HCT116 (cell line): ENCODE results near the gene RNF11. TPM values are rescaled to one million over a fixed set of nuclear protein-coding genes. Genes with fewer than 3 reads are reported as not detected.

Experiments
- ATAC-seq: fragments of 200-7000 bp; cut with Tn5 transposase; 2 replicates; pipeline ENCODE4 v1.9.1; 2020; ENCODE audit warnings: mild to moderate bottlenecking, moderate library complexity
- BruUV-seq: library from RNA; stranded (reverse); fragments of 400-500 nt; replicated peaks from 2 replicates; lab custom pipeline; 2021; lab: Mats Ljungman, UMichigan
- CTCF ChIA-PET: fragments of 300-600 bp; sonication (Branson Sonifier 250); formaldehyde crosslinking; loops from one replicate; lab custom pipeline; 2021; ENCODE audit warnings: antibody characterized with exemption; lab: Charles Lee
- POLR2A ChIA-PET: fragments of 300-600, 350-600 bp; sonication (Branson Sonifier 250); formaldehyde crosslinking; loops from one replicate; lab custom pipeline; 2021; ENCODE audit warnings: antibody characterized with exemption; lab: Charles Lee
- RAD21 ChIA-PET, 2 experiments: fragments of 300-600 bp; sonication (Branson Sonifier 250); formaldehyde crosslinking; loops; one replicate each; lab custom pipeline; 2023; ENCODE audit warnings: low total read pairs in 2 of 2; ENCODE audit not compliant: uncharacterized antibody in 2 of 2, unreplicated experiment in 2 of 2, low non-redundant PET in 1 of 2; lab: Charles Lee
- DNase-seq: peaks from one replicate; pipeline ENCODE4 v3.0.0-alpha.2; 2010; ENCODE audit warnings: low read depth, low spot score
- H2AFZ ChIP-seq: fragments of 200-600 bp; shearing (Covaris generic), sonication (generic); 2 replicates; pipeline ENCODE4 v1.6.1; 2017; ENCODE audit warnings: low read depth, mixed run types, mixed read lengths, antibody characterized with exemption, low read length; ENCODE audit not compliant: poor library complexity, severe bottlenecking
- H3K27ac ChIP-seq: 2 replicates; pipeline ENCODE4 v1.5.1; 2012; ENCODE audit warnings: low read depth, low read length
- H3K27me3 ChIP-seq: fragments of 200-600 bp; sonication (generic); 2 replicates; pipeline ENCODE4 v1.6.1; 2016; ENCODE audit warnings: mixed run types, low read length, mixed read lengths; ENCODE audit not compliant: insufficient read depth
- H3K36me3 ChIP-seq, 2 experiments: fragments of 200-500 bp in 1 of 2; fragments of 200-600 bp in 1 of 2; sonication (Bioruptor generic) in 1 of 2; sonication (generic) in 1 of 2; 2 replicates each; pipeline versions ENCODE4 v1.5.1 to v1.6.1; 2014 to 2016; ENCODE audit warnings: low read length in 2 of 2, inconsistent platforms in 1 of 2, mixed read lengths in 1 of 2, mixed run types in 1 of 2; ENCODE audit not compliant: insufficient read depth in 2 of 2, control insufficient read depth in 1 of 2
- H3K4me1 ChIP-seq, 2 experiments: fragments of 200-600 bp in 1 of 2; sonication (generic) in 1 of 2; 2 replicates each; pipeline versions ENCODE4 v1.5.1 to v1.6.1; 2012 to 2017; ENCODE audit warnings: low read length in 2 of 2, inconsistent platforms in 1 of 2, mild to moderate bottlenecking in 1 of 2, mixed read lengths in 1 of 2, mixed run types in 1 of 2, moderate library complexity in 1 of 2; ENCODE audit not compliant: insufficient read depth in 2 of 2, control insufficient read depth in 1 of 2
- H3K4me2 ChIP-seq: fragments of 200-600 bp; sonication (generic); 2 replicates; pipeline ENCODE4 v1.6.1; 2017; ENCODE audit warnings: mixed run types, low read length, mixed read lengths
- H3K4me3 ChIP-seq, 2 experiments: fragments of 200-600 bp in 1 of 2; sonication (generic) in 1 of 2; replicated peaks in 1 of 2; 2 replicates each; pipeline ENCODE4 v1.5.1; 2011 to 2016; ENCODE audit warnings: low read length in 2 of 2, control low read depth in 1 of 2, low read depth in 1 of 2, mild to moderate bottlenecking in 1 of 2, mixed read lengths in 1 of 2, mixed run types in 1 of 2
- H3K79me2 ChIP-seq: fragments of 200-600 bp; sonication (generic); 2 replicates; pipeline ENCODE4 v1.6.1; 2017; ENCODE audit warnings: mild to moderate bottlenecking, mixed run types, low read length, moderate library complexity, mixed read lengths; ENCODE audit not compliant: insufficient read depth
- H3K9ac ChIP-seq: fragments of 200-600 bp; sonication (generic); 2 replicates; pipeline ENCODE4 v1.6.1; 2016; ENCODE audit warnings: low read length, mixed read lengths
- H3K9me2 ChIP-seq: fragments of 200-600 bp; sonication (generic), shearing (Covaris generic); 2 replicates; pipeline ENCODE4 v1.6.1; 2017; ENCODE audit warnings: mixed run types, mild to moderate bottlenecking, moderate library complexity; ENCODE audit not compliant: insufficient read depth
- H3K9me3 ChIP-seq, 2 experiments: fragments of 200-500 bp in 1 of 2; fragments of 200-600 bp in 1 of 2; sonication (Bioruptor generic) in 1 of 2; sonication (generic) in 1 of 2; 2 replicates each; pipeline ENCODE4 v1.6.1; 2014 to 2017; ENCODE audit warnings: low read length in 2 of 2, mixed read lengths in 2 of 2, inconsistent platforms in 1 of 2, low read depth in 1 of 2, mild to moderate bottlenecking in 1 of 2, mixed run types in 1 of 2, moderate library complexity in 1 of 2; ENCODE audit not compliant: control insufficient read depth in 1 of 2, insufficient read depth in 1 of 2
- H4K20me1 ChIP-seq: fragments of 200-600 bp; sonication (generic), shearing (Covaris generic); 2 replicates; pipeline ENCODE4 v1.6.1; 2017; ENCODE audit warnings: mixed run types, mild to moderate bottlenecking, moderate library complexity; ENCODE audit not compliant: insufficient read depth
- CBX3 ChIP-seq: IDR thresholded peaks from 2 replicates; pipeline ENCODE4 v1.6.1; 2012; ENCODE audit warnings: low read depth
- EGR1 ChIP-seq: IDR thresholded peaks from 2 replicates; pipeline ENCODE4 v1.6.1; 2012; ENCODE audit warnings: low read depth
- EZH2phosphoT487 ChIP-seq: fragments of 200-600 bp; IDR thresholded peaks from 2 replicates; pipeline ENCODE4 v1.6.1; 2018; ENCODE audit warnings: antibody characterized with exemption, borderline replicate concordance
- POLR2A ChIP-seq: IDR thresholded peaks from 2 replicates; pipeline ENCODE4 v1.7.0; 2011; ENCODE audit warnings: borderline replicate concordance; ENCODE audit not compliant: insufficient read depth, insufficient read length; ENCODE audit errors: extremely low read depth
- RAD21 ChIP-seq: IDR thresholded peaks from 2 replicates; pipeline ENCODE4 v1.6.1; 2012; ENCODE audit warnings: low read depth, mild to moderate bottlenecking
- SIN3A ChIP-seq: IDR thresholded peaks from 2 replicates; pipeline ENCODE4 v1.6.1; 2012; ENCODE audit warnings: low read depth
- SP1 ChIP-seq: IDR thresholded peaks from 2 replicates; pipeline ENCODE4 v1.6.1; 2012; ENCODE audit warnings: low read depth
- SRF ChIP-seq: IDR thresholded peaks from 2 replicates; pipeline ENCODE4 v1.6.1; 2012; ENCODE audit warnings: low read depth
- TCF7L2 ChIP-seq: IDR thresholded peaks from 2 replicates; pipeline ENCODE4 v1.7.0; 2011; ENCODE audit warnings: borderline replicate concordance, inconsistent platforms; ENCODE audit not compliant: insufficient read depth, insufficient read length; ENCODE audit errors: extremely low read depth
- intact Hi-C: fragments of 100-400 bp; cut with micrococcal nuclease; formaldehyde crosslinking; loops from 2 replicates; pipeline ENCODE4 v1.10.0; 2022
- total RNA-seq: library from RNA; stranded (reverse); gene quantifications from one replicate; pipeline ENCODE4 v1.2.1, GENCODE V29; 2021; ENCODE audit not compliant: unreplicated experiment
- TF ChIP-seq, protein P1 (sequence below), 3 experiments: fragments of 200-600 bp in 1 of 3; sonication (generic) in 1 of 3; IDR thresholded peaks in 2 of 3; conservative IDR thresholded peaks in 1 of 3; 2 replicates each; pipeline ENCODE4 v1.5.1; 2012 to 2017; ENCODE audit warnings: low read depth in 2 of 3, low read length in 2 of 3, antibody characterized with exemption in 1 of 3, borderline replicate concordance in 1 of 3, control low read depth in 1 of 3, mild to moderate bottlenecking in 1 of 3, mixed read lengths in 1 of 3, mixed run types in 1 of 3, moderate library complexity in 1 of 3; ENCODE audit not compliant: insufficient read depth in 1 of 3
- TF ChIP-seq, protein P2 (sequence below): IDR thresholded peaks from 2 replicates; pipeline ENCODE4 v1.6.1; 2012

Gene RNF11
- total RNA-seq, 1 experiment from 2014 or later = 60.9 TPM

DNA sequence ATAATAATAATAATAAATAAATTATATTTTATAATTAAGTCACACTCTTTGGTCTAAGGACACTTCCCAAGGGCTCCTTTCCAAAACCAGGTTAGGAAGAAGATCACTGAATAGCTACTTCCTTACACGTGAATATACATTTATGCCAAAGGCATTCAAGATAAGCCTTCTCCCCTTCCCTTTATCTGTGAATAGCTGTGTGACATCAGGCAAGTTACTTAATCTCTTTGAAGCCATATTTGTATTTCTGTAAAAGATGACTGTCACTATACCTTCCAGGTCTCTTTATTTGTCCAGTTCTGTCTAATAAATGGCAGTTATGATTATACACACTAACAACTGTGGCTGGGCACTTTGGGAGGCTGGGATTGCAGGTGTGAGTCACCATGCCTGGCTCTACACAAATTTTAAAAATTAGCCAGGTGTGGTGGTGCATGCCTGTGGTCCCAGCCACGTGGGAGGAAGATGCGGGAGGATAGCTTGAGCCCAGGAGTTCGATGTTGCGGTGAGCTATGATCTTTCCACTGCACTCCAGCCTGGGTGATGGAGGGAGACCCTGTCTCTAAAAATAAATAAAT lies 5.5 kb upstream of the RNF11 start:
- no peak overlapping the region for H2AFZ ChIP-seq
- H3K36me3 ChIP-seq = no peaks in the 10 kb centered on the region
- no peaks in the 10 kb centered on the region for H3K27me3 ChIP-seq
- CTCF ChIA-PET = no interaction called here
- no peak for DNase-seq
- H3K4me1 ChIP-seq = peaks cover 11 to 20% of the 10 kb centered on the region in 2 experiments
- no peak overlapping the region for H3K4me3 ChIP-seq
- no peak overlapping the region for H3K9ac ChIP-seq
- H3K27ac ChIP-seq = no peak overlapping the region
- H3K4me2 ChIP-seq = no peak overlapping the region
- no peak for ATAC-seq
- no peaks in the 10 kb centered on the region for H3K9me3 ChIP-seq
- RAD21 ChIA-PET = no interaction called here
- intact Hi-C loops = no loop called here
- no TSS peak for BruUV-seq
- H4K20me1 ChIP-seq = no peaks in the 10 kb centered on the region
- no peaks in the 10 kb centered on the region for H3K9me2 ChIP-seq
- POLR2A ChIA-PET = no interaction called here
- TF ChIP-seq POLR2A = no peak
- TF ChIP-seq, protein P1, sequence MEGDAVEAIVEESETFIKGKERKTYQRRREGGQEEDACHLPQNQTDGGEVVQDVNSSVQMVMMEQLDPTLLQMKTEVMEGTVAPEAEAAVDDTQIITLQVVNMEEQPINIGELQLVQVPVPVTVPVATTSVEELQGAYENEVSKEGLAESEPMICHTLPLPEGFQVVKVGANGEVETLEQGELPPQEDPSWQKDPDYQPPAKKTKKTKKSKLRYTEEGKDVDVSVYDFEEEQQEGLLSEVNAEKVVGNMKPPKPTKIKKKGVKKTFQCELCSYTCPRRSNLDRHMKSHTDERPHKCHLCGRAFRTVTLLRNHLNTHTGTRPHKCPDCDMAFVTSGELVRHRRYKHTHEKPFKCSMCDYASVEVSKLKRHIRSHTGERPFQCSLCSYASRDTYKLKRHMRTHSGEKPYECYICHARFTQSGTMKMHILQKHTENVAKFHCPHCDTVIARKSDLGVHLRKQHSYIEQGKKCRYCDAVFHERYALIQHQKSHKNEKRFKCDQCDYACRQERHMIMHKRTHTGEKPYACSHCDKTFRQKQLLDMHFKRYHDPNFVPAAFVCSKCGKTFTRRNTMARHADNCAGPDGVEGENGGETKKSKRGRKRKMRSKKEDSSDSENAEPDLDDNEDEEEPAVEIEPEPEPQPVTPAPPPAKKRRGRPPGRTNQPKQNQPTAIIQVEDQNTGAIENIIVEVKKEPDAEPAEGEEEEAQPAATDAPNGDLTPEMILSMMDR (IDR thresholded peaks at IDR 0.05 in 2 of 3, conservative IDR thresholded peaks at IDR 0.05 in 1 of 3; ENCODE audit: borderline replicate concordance in 1 of 3, insufficient read depth in 1 of 3, low read depth in 2 of 3, low read length in 2 of 3) = no peak
- no peak for TF ChIP-seq SIN3A
- TF ChIP-seq CBX3 = no peak
- no peak for TF ChIP-seq SP1
- no peak for TF ChIP-seq EGR1
- TF ChIP-seq TCF7L2 = no peak
- no peak for TF ChIP-seq RAD21
- TF ChIP-seq, protein P2, sequence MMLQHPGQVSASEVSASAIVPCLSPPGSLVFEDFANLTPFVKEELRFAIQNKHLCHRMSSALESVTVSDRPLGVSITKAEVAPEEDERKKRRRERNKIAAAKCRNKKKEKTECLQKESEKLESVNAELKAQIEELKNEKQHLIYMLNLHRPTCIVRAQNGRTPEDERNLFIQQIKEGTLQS = no peak
- no peak for TF ChIP-seq SRF
- no peak for TF ChIP-seq EZH2phosphoT487
- H3K79me2 ChIP-seq = no peaks in the 10 kb centered on the region
